ENCODE results near the gene TLE3. TPM values are rescaled to one million over a fixed set of nuclear protein-coding genes. Genes with fewer than 3 reads are reported as not detected.

TLE3 gene
- polyA plus RNA-seq, 1 donor (not counting 4 experiments of a cell fraction or from before 2014, with no cell fraction given) = 8.3 TPM

- Histone ChIP-seq H3K27ac (ENCODE audit: control insufficient read depth, insufficient read depth, low read length) (no peak overlapping the region), H3K4me1 (ENCODE audit: control insufficient read depth, extremely low read depth, insufficient read depth, low read length) (no peaks in the 10 kb centered on the region), H2AFZ (ENCODE audit: control insufficient read depth, low read length) (no peak overlapping the region), H3K9me1 (ENCODE audit: control insufficient read depth, extremely low read depth, insufficient read depth, low read length) (no peaks in the 10 kb centered on the region), H3K27me3 (ENCODE audit: control insufficient read depth, extremely low read depth, insufficient read depth, low read length) (peaks cover 37% of the 10 kb centered on the region), H3K9me3 (ENCODE audit: control insufficient read depth, low read depth, low read length) (no peaks in the 10 kb centered on the region), H3K36me3 (ENCODE audit: control insufficient read depth in 2 of 2, extremely low read depth in 1 of 2, insufficient read depth in 2 of 2, low read length in 2 of 2) (no peaks in the 10 kb centered on the region), H4K20me1 (ENCODE audit: control insufficient read depth, extremely low read depth, insufficient read depth, low read length) (no peaks in the 10 kb centered on the region), H3K4me2 (ENCODE audit: control insufficient read depth, extremely low read depth, insufficient read depth, low read depth, low read length) (no peak overlapping the region), H3K79me2 (ENCODE audit: control insufficient read depth, insufficient read depth, low read length) (no peaks in the 10 kb centered on the region), H3K4me3 (ENCODE audit: control insufficient read depth in 2 of 3, extremely low read depth in 1 of 3, insufficient read depth in 2 of 3, low read depth in 1 of 3, low read length in 3 of 3) (no peak overlapping the region), H3K9ac (ENCODE audit: control insufficient read depth, extremely low read depth, insufficient read depth, low read length) (no peak overlapping the region)
- TF ChIP-seq CTCF (optimal IDR thresholded peaks at IDR 0.05 in 1 of 3, IDR thresholded peaks at IDR 0.05 in 1 of 3, conservative IDR thresholded peaks at IDR 0.05 in 1 of 3; ENCODE audit: extremely low read depth in 1 of 3, insufficient read depth in 2 of 3, low read length in 3 of 3) = no peak
- FAIRE-seq (no peak), DNase-seq (ENCODE audit: low read depth, low spot score) (no peak)
- dilution Hi-C loops (cut with MboI; ENCODE audit: extremely low pct_ligation_motif_present, low sequenced_read_pairs) = no loop called here
Measured at GRCh38 chr15:70132139-70132538, 34.4 kb upstream of the TLE3 start.

- Histone ChIP-seq H3K9me3 (ENCODE audit: control insufficient read depth, low read depth, low read length) (no peaks in the 10 kb centered on the region), H3K36me3 (ENCODE audit: control insufficient read depth in 2 of 2, extremely low read depth in 1 of 2, insufficient read depth in 2 of 2, low read length in 2 of 2) (no peaks in the 10 kb centered on the region), H3K4me3 (ENCODE audit: control insufficient read depth in 2 of 3, extremely low read depth in 1 of 3, insufficient read depth in 2 of 3, low read depth in 1 of 3, low read length in 3 of 3) (no peak overlapping the region), H3K4me1 (ENCODE audit: control insufficient read depth, extremely low read depth, insufficient read depth, low read length) (no peaks in the 10 kb centered on the region), H2AFZ (ENCODE audit: control insufficient read depth, low read length) (no peak overlapping the region), H3K79me2 (ENCODE audit: control insufficient read depth, insufficient read depth, low read length) (no peaks in the 10 kb centered on the region), H3K9ac (ENCODE audit: control insufficient read depth, extremely low read depth, insufficient read depth, low read length) (no peak overlapping the region), H3K27ac (ENCODE audit: control insufficient read depth, insufficient read depth, low read length) (no peak overlapping the region), H4K20me1 (ENCODE audit: control insufficient read depth, extremely low read depth, insufficient read depth, low read length) (no peaks in the 10 kb centered on the region), H3K9me1 (ENCODE audit: control insufficient read depth, extremely low read depth, insufficient read depth, low read length) (no peaks in the 10 kb centered on the region), H3K27me3 (ENCODE audit: control insufficient read depth, extremely low read depth, insufficient read depth, low read length) (peaks cover 45% of the 10 kb centered on the region), H3K4me2 (ENCODE audit: control insufficient read depth, extremely low read depth, insufficient read depth, low read depth, low read length) (no peak overlapping the region)
- DNase-seq (ENCODE audit: low read depth, low spot score) (no peak), FAIRE-seq (no peak)
- TF ChIP-seq CTCF (optimal IDR thresholded peaks at IDR 0.05 in 1 of 3, IDR thresholded peaks at IDR 0.05 in 1 of 3, conservative IDR thresholded peaks at IDR 0.05 in 1 of 3; ENCODE audit: extremely low read depth in 1 of 3, insufficient read depth in 2 of 3, low read length in 3 of 3) (no peak), EZH2 (IDR thresholded peaks at IDR 0.05; ENCODE audit: low read length) (no peak)
- dilution Hi-C loops (cut with MboI; ENCODE audit: extremely low pct_ligation_motif_present, low sequenced_read_pairs) = no loop called here
Measured at GRCh38 chr15:70128414-70129140, 30.9 kb upstream of the TLE3 start.
